Smooth muscle cell (in vitro differentiated cells): ENCODE data around the gene NEDD1. TPM values are rescaled to one million over a fixed set of nuclear protein-coding genes. Genes with fewer than 3 reads are reported as not detected.

ENCODE experiments used
- DNase-seq: peaks from one replicate; lab custom pipeline; 2025; ENCODE audit not compliant: unreplicated experiment; lab: John Stamatoyannopoulos, UW
- H2AFZ ChIP-seq: fragments of 200-600 bp; sonication (generic); 2 replicates; pipeline ENCODE4 v1.6.0; 2016; ENCODE audit warnings: antibody characterized with exemption, low read depth, mild to moderate bottlenecking
- H3F3A ChIP-seq: fragments of 200-600 bp; sonication (generic); 2 replicates; pipeline ENCODE4 v1.6.0; 2017; ENCODE audit warnings: antibody characterized with exemption, low read depth
- H3K27ac ChIP-seq: fragments of 200-600 bp; sonication (generic); 2 replicates; pipeline ENCODE4 v1.5.1; 2016; ENCODE audit warnings: low read depth, mild to moderate bottlenecking
- H3K27me3 ChIP-seq: fragments of 200-600 bp; sonication (generic); 2 replicates; pipeline ENCODE4 v1.6.1; 2016; ENCODE audit warnings: low read depth, mild to moderate bottlenecking
- H3K36me3 ChIP-seq: fragments of 200-600 bp; sonication (generic); 2 replicates; pipeline ENCODE4 v1.5.1; 2016; ENCODE audit warnings: low read depth
- H3K4me1 ChIP-seq: fragments of 200-600 bp; sonication (generic); 2 replicates; pipeline ENCODE4 v1.5.1; 2016; ENCODE audit warnings: low read depth
- H3K4me2 ChIP-seq: fragments of 200-600 bp; sonication (generic); 2 replicates; pipeline ENCODE4 v1.6.0; 2016; ENCODE audit warnings: mild to moderate bottlenecking
- H3K4me3 ChIP-seq: fragments of 200-600 bp; sonication (generic); 2 replicates; pipeline ENCODE4 v1.5.1; 2016; ENCODE audit warnings: mild to moderate bottlenecking
- H3K79me2 ChIP-seq: fragments of 200-600 bp; sonication (generic); 2 replicates; pipeline ENCODE4 v1.6.0; 2016; ENCODE audit warnings: low read depth, mild to moderate bottlenecking
- H3K9ac ChIP-seq: fragments of 200-600 bp; sonication (generic); 2 replicates; pipeline ENCODE4 v1.6.0; 2016; ENCODE audit warnings: low read depth
- H3K9me3 ChIP-seq: fragments of 200-600 bp; sonication (generic); replicated peaks from 2 replicates; pipeline ENCODE4 v1.5.1; 2016; ENCODE audit warnings: low read depth
- H4K20me1 ChIP-seq: fragments of 200-600 bp; sonication (generic); 2 replicates; pipeline ENCODE4 v1.6.0; 2016; ENCODE audit warnings: low read depth
- CTCF ChIP-seq: fragments of 200-600 bp; sonication (generic); IDR thresholded peaks from 2 replicates; pipeline ENCODE4 v1.5.1; 2017; ENCODE audit warnings: borderline replicate concordance, mild to moderate bottlenecking, antibody characterized with exemption; ENCODE audit not compliant: insufficient read depth, poor library complexity, severe bottlenecking
- WGBS: methylation state at CpG from one replicate; pipeline ENCODE4 v1.1.7; 2016; ENCODE audit warnings: low lambda C conversion rate; 5-methylcytosine and 5-hydroxymethylcytosine counted together
- polyA plus RNA-seq: library from polyadenylated mRNA; unstranded; fragments of >200 nt; fragmentation: Nextera tagmentation; extraction: Ambion mirVana; gene quantifications from 2 replicates; pipeline ENCODE4 v1.2.1, GENCODE V29; 2016
- total RNA-seq: library from RNA; depleted of rRNA; stranded (reverse); fragments of >200 nt; gene quantifications from 2 replicates; pipeline ENCODE4 v1.2.3, GENCODE V29; 2014

The NEDD1 gene
- 54.0 and 60.7 TPM in 2 replicates for total RNA-seq
- polyA plus RNA-seq = 20.6 and 22.1 TPM in 2 replicates

GRCh38 chr12:96906849-96907670, at the start of gene NEDD1:
Gene NEDD1 (plus strand): TSS chr12:96907257. CDS start chr12:96909760, 2,503 bp downstream.
- no peaks in the 10 kb centered on the region for H3K9me3 ChIP-seq
- peak within 1 kb of the TSS; percentile 89 for H3K9ac ChIP-seq
- H3K36me3 ChIP-seq = no peaks in the 10 kb centered on the region
- no peak for TF ChIP-seq CTCF
- H3K27me3 ChIP-seq = no peaks in the 10 kb centered on the region
- DNase-seq = peak; percentile 46
- H3F3A ChIP-seq = no peaks in the 10 kb centered on the region
- H2AFZ ChIP-seq = peak within 1 kb of the TSS; percentile 100
- H3K4me1 ChIP-seq = peaks cover 9% of the 10 kb centered on the region
- H3K4me2 ChIP-seq = peak within 1 kb of the TSS; percentile 98
- no peaks in the 10 kb centered on the region for H4K20me1 ChIP-seq
- WGBS = 4% methylated on average over 37 of the region's 68 CpGs
- peak within 1 kb of the TSS; percentile 91 for H3K4me3 ChIP-seq
- H3K79me2 ChIP-seq = peaks cover 43% of the 10 kb centered on the region
- H3K27ac ChIP-seq = peak within 1 kb of the TSS; percentile 76

GRCh38 chr12:96858162-96858561, 48.9 kb upstream of the NEDD1 start:
- H3K79me2 ChIP-seq = no peaks in the 10 kb centered on the region
- H3K27ac ChIP-seq = no peak overlapping the region
- H3K36me3 ChIP-seq = no peaks in the 10 kb centered on the region
- H3K9me3 ChIP-seq = no peaks in the 10 kb centered on the region
- no peak overlapping the region for H3K4me3 ChIP-seq
- 76% methylated on average over 1 of the region's 1 CpG for WGBS
- DNase-seq = no peak
- H2AFZ ChIP-seq = no peak overlapping the region
- TF ChIP-seq CTCF = no peak
- no peak overlapping the region for H3K4me2 ChIP-seq
- no peaks in the 10 kb centered on the region for H3K27me3 ChIP-seq
- H3F3A ChIP-seq = no peaks in the 10 kb centered on the region
- H3K4me1 ChIP-seq = no peaks in the 10 kb centered on the region
- H4K20me1 ChIP-seq = no peaks in the 10 kb centered on the region
- no peak overlapping the region for H3K9ac ChIP-seq

GRCh38 chr12:96861656-96862055, 45.4 kb upstream of the NEDD1 start:
- H3K9ac ChIP-seq = no peak overlapping the region
- DNase-seq = no peak
- no peak overlapping the region for H3K4me3 ChIP-seq
- no peaks in the 10 kb centered on the region for H3K27me3 ChIP-seq
- TF ChIP-seq CTCF = no peak
- H2AFZ ChIP-seq = no peak overlapping the region
- no peaks in the 10 kb centered on the region for H3K36me3 ChIP-seq
- no peaks in the 10 kb centered on the region for H4K20me1 ChIP-seq
- no peaks in the 10 kb centered on the region for H3F3A ChIP-seq
- H3K27ac ChIP-seq = no peak overlapping the region
- WGBS = 72% methylated on average over 2 of the region's 2 CpGs
- no peaks in the 10 kb centered on the region for H3K4me1 ChIP-seq
- H3K9me3 ChIP-seq = no peaks in the 10 kb centered on the region
- H3K79me2 ChIP-seq = no peaks in the 10 kb centered on the region
- no peak overlapping the region for H3K4me2 ChIP-seq
